Activated CD8-positive, alpha-beta memory T cell treated with anti-CD3 and anti-CD28 coated beads, Interleukin-2, amount 50 U/mL, for 24 hours (primary cell): ENCODE data around the gene CEL.
"Not testable (repeated sequence)": the region's sequence is repeated elsewhere in the genome, so short reads cannot be mapped to it uniquely, and the experiment has no call there.

Source experiments
- DNase-seq: peaks from one replicate; pipeline ENCODE4 v3.0.0-alpha.2; 2020; ENCODE audit errors: extremely low read depth

Gene CEL

DNA sequence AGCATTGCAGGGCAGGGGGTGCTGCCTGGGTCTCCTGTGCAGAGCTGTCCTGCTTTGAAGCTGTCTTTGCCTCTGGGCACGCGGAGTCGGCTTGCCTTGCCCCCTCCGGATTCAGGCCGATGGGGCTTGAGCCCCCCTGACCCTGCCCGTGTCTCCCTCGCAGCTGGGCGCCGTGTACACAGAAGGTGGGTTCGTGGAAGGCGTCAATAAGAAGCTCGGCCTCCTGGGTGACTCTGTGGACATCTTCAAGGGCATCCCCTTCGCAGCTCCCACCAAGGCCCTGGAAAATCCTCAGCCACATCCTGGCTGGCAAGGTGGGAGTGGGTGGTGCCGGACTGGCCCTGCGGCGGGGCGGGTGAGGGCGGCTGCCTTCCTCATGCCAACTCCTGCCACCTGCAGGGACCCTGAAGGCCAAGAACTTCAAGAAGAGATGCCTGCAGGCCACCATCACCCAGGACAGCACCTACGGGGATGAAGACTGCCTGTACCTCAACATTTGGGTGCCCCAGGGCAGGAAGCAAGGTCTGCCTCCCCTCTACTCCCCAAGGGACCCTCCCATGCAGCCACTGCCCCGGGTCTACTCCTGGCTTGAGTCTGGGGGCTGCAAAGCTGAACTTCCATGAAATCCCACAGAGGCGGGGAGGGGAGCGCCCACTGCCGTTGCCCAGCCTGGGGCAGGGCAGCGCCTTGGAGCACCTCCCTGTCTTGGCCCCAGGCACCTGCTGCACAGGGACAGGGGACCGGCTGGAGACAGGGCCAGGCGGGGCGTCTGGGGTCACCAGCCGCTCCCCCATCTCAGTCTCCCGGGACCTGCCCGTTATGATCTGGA lies 2.7 kb downstream of the CEL start:
- no peak for DNase-seq

DNA sequence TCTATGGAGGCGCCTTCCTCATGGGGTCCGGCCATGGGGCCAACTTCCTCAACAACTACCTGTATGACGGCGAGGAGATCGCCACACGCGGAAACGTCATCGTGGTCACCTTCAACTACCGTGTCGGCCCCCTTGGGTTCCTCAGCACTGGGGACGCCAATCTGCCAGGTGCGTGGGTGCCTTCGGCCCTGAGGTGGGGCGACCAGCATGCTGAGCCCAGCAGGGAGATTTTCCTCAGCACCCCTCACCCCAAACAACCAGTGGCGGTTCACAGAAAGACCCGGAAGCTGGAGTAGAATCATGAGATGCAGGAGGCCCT lies 3.2 kb downstream of the CEL start:
- DNase-seq = no peak

- no peak for DNase-seq
Measured at GRCh38 chr9:133066181-133066983, 4.6 kb downstream of the CEL start.

DNA sequence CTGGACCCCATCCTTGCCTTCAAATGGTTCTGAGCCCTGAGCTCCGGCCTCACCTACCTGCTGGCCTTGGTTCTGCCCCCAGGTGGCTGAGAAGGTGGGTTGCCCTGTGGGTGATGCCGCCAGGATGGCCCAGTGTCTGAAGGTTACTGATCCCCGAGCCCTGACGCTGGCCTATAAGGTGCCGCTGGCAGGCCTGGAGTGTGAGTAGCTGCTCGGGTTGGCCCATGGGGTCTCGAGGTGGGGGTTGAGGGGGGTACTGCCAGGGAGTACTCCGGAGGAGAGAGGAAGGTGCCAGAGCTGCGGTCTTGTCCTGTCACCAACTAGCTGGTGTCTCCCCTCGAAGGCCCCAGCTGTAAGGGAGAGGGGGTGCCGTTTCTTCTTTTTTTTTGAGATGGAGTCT lies 5.2 kb downstream of the CEL start:
- DNase-seq = no peak

- DNase-seq = no peak
Measured at GRCh38 chr9:133067813-133068212, 6.0 kb downstream of the CEL start.

DNA sequence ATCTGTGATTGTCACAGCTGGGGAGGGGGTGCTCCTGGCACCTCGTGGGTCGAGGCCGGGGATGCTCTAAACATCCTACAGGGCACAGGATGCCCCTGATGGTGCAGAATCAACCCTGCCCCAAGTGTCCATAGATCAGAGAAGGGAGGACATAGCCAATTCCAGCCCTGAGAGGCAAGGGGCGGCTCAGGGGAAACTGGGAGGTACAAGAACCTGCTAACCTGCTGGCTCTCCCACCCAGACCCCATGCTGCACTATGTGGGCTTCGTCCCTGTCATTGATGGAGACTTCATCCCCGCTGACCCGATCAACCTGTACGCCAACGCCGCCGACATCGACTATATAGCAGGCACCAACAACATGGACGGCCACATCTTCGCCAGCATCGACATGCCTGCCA lies 6.7 kb downstream of the CEL start:
- not testable (repeated sequence) for DNase-seq

GRCh38 chr9:133070500-133070961 lies 8.8 kb downstream of the CEL start:
- DNase-seq = not testable (repeated sequence)

DNA sequence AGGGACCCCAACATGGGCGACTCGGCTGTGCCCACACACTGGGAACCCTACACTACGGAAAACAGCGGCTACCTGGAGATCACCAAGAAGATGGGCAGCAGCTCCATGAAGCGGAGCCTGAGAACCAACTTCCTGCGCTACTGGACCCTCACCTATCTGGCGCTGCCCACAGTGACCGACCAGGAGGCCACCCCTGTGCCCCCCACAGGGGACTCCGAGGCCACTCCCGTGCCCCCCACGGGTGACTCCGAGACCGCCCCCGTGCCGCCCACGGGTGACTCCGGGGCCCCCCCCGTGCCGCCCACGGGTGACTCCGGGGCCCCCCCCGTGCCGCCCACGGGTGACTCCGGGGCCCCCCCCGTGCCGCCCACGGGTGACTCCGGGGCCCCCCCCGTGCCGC lies 9.2 kb downstream of the CEL start:
- DNase-seq = not testable (repeated sequence)

DNA sequence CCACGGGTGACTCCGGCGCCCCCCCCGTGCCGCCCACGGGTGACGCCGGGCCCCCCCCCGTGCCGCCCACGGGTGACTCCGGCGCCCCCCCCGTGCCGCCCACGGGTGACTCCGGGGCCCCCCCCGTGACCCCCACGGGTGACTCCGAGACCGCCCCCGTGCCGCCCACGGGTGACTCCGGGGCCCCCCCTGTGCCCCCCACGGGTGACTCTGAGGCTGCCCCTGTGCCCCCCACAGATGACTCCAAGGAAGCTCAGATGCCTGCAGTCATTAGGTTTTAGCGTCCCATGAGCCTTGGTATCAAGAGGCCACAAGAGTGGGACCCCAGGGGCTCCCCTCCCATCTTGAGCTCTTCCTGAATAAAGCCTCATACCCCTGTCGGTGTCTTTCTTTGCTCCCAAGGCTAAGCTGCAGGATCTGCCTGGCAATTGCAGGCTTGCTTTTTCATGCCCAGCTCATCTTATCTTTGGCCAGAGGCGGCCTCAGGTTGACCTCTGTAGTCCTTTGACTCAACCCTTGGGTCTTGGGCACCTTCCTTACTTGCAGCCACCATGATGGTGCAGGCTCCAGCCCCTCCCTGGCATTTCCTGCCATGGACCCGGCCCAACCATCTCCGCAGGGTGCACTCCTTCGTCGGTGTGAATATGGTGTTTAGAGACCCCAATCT lies 9.8 kb downstream of the CEL start:
- DNase-seq = no peak

DNA sequence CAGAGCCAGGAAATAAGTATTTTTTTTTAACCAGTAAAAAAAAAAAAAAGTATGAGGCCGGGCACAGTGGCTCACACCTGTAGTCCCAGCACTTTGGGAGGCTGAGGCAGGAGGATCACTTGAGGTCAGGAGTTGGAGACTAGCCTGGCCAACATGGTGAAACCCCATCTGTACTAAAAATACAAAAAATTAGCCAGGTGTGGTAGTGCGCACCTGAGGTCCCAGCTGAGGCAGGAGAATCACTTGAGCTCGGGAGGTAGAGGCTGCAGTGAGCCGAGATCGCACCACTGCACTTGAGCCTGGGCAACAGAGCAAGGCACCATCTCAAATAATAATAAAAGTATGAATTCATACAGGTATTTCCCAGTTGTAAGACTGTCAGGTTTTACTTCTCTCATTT lies 10.4 kb downstream of the CEL start:
- not testable (repeated sequence) for DNase-seq

DNA sequence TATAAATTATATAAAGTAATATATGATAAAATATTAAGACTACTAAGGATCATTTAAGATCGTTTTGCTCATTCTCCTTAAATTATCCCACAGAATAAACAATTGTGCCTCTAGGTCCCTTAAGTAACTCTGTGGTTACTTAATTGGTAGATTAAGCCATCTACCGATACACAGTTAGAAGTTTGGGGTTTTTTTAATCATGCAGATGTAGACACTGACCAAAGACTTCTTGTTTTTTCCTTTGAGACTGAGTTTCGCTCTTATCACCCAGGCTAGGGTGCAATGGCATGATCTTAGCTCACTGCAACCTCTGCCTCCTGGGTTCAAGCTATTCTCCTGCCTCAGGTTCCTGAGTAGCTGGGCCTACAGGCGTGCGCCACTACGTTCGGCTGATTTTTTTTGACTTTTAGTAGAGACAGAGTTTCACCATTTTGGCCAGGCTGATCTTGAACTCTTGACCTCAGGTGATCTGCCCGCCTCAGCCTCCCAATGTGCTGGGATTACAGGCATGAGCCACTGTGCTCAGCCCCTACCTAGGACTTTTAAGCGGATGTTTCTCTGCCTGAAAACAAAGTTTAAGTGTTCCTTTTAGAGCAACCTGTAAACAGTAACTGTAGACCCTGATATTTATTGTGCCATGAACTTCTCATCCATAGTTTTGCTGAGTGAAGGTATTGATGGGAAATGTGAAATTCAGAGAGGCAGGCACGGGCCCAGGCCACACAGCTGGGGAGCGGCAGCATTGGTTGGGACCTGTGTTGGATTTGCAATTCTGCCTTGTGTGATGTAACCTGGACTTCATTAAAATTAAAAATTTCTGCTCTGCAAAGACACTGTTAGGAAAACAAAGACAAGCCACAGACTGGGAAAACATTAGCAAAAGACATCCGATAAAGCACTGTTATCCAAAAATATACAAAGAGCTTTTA lies 11.6 kb downstream of the CEL start:
- DNase-seq = no peak

DNA sequence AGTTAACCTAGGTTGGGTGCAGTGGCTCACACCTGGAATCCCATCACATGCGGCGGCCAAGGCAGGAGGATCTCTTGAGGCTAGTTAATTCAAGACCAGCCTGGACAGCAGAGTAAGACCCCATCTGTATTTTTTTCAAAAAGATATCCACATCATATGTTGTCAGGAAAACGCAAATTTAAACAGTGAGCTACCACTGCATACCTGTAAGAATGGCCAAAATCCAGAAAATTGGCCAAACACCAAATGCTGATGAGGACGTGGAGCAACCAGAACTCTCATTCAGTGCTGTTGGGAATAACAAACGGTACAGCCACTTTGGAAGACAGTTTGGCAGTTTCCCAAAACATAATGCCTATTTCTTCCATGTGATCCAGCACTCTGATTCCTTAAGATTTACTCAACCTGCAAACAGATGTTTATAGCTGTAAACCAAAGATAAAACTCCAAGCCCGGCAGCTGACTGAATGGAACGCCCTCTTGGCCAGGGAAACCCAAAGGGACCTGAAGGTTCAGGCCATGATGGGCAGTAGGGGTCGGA lies 12.4 kb downstream of the CEL start:
- no peak for DNase-seq

- DNase-seq = no peak
Measured at GRCh38 chr9:133075925-133076630, 14.3 kb downstream of the CEL start.

- no peak for DNase-seq
Measured at GRCh38 chr9:133076691-133077090, 14.9 kb downstream of the CEL start.

DNA sequence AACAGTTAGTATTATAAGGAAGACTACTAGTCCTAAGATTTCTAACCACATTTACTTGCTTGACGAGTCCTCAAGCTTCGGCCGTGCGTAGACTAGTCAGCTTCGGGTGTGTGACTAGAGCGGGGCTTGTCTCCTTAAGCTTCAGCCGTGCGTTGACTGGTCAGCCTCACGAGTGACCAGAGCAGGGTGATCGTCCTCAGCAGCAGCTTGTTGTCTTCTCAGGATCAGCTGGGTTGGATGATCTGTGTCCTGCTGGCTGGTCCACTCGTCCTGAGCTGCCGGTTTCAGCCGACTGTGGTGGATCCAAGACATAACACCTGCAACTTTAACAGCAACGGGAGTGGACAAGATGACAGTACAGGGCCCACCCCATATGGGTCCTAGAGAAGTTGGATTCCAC lies 16.7 kb downstream of the CEL start:
- DNase-seq = no peak

DNA sequence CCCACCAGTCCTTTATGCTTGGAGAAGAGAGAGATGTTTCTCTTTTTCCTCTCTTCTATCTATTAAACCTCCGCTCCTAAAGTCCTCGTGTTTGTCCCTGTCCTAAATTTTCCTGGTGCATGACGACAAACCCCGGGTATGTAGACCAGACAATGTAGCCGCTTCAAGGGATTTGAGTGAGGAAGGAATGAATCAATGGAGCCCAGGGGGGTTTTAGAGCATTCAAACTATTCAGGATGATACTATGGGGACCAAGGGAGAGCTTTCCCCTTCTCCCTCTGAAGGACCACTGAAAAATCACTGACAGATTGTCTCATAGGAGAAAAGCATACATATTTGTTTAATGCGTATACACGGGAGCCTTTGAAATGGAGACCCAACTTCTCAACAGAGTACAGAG lies 18.4 kb downstream of the CEL start:
- DNase-seq = no peak

- DNase-seq = not testable (repeated sequence)
Measured at GRCh38 chr9:133080786-133081779, 19.3 kb downstream of the CEL start.

DNA sequence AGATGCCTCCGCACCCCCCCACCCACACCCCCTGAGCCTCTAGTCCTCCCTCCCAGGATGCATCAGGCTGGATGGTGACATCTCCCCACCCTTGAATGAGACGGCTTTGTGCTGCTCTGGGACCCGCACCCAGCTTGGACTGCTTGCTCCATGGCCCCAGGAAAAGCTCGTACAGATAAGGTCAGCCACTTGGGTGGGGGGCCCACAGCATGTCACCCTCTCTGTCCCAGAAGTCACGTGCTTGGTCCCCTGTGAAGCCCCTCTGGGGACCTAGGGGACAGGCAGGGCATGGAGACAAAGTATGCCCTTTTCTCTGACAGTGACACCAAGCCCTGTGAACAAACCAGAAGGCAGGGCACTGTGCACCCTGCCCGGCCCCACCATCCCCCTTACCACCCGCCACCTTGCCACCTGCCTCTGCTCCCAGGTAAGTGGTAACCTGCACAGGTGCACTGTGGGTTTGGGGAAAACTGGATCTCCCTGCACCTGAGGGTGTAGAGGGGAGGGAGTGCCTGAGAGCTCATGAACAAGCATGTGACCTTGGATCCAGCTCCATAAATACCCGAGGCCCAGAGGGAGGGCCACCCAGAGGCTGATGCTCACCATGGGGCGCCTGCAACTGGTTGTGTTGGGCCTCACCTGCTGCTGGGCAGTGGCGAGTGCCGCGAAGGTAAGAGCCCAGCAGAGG lies 20.3 kb downstream of the CEL start:
- not testable (repeated sequence) for DNase-seq

GRCh38 chr9:133083688-133084087 lies 21.9 kb downstream of the CEL start:
- not testable (repeated sequence) for DNase-seq
